ENCODE measurements around the gene SCRN1. TPM values are rescaled to one million over a fixed set of nuclear protein-coding genes. Genes with fewer than 3 reads are reported as not detected.

Gene SCRN1
- total RNA-seq, 1 experiment from 2014 or later = 96.2 TPM

GRCh38 chr7:29993140-29993539 lies 3.5 kb upstream of the SCRN1 start (continued):
- TF ChIP-seq ARID4B (CRISPR knock-in tag; IDR thresholded peaks at IDR 0.05; ENCODE audit: borderline replicate concordance) (no peak), AFF4 (CRISPR knock-in tag; IDR thresholded peaks at IDR 0.05; ENCODE audit: borderline replicate concordance) (no peak), STAT6 (CRISPR knock-in tag; conservative IDR thresholded peaks at IDR 0.05; ENCODE audit: low read depth) (no peak), ZNF232 (CRISPR knock-in tag; IDR thresholded peaks at IDR 0.05) (no peak), ZNF512 (CRISPR knock-in tag; IDR thresholded peaks at IDR 0.05; ENCODE audit: borderline replicate concordance) (no peak), IRF1 (CRISPR knock-in tag; IDR thresholded peaks at IDR 0.05) (no peak), NFE2L1 (CRISPR knock-in tag; IDR thresholded peaks at IDR 0.05) (no peak), ETV6 (CRISPR knock-in tag; IDR thresholded peaks at IDR 0.05) (no peak), RELA (CRISPR knock-in tag; IDR thresholded peaks at IDR 0.05; ENCODE audit: borderline replicate concordance) (no peak), TEAD1 (CRISPR knock-in tag; IDR thresholded peaks at IDR 0.05) (no peak)

GRCh38 chr7:29991937-29992336 lies 2.3 kb upstream of the SCRN1 start:
- DNase-seq (ENCODE audit: low spot score) (no peak), ATAC-seq (no peak)
- Mint-ChIP-seq H3K9me3 (peaks cover 33% of the 10 kb centered on the region), H3K4me3 (no peak overlapping the region), H3K36me3 (peaks cover 19% of the 10 kb centered on the region), H3K27me3 (ENCODE audit: low read depth) (peaks cover 18% of the 10 kb centered on the region), H3K4me1 (peaks cover 20% of the 10 kb centered on the region), H3K27ac (no peak overlapping the region)
- TF ChIP-seq ATF2 (CRISPR knock-in tag; IDR thresholded peaks at IDR 0.05; ENCODE audit: borderline replicate concordance, low read depth) (no peak), GTF2I (CRISPR knock-in tag; conservative IDR thresholded peaks at IDR 0.05) (no peak), ZNF263 (CRISPR knock-in tag; IDR thresholded peaks at IDR 0.05; ENCODE audit: low read depth) (no peak), GRHL2 (CRISPR knock-in tag; IDR thresholded peaks at IDR 0.05; ENCODE audit: insufficient replicate concordance, severe bottlenecking) (no peak), ZBTB21 (CRISPR knock-in tag; IDR thresholded peaks at IDR 0.05; ENCODE audit: borderline replicate concordance) (no peak), SP1 (CRISPR knock-in tag; conservative IDR thresholded peaks at IDR 0.05) (no peak), NR2C2 (CRISPR knock-in tag; IDR thresholded peaks at IDR 0.05) (no peak), MYBL2 (CRISPR knock-in tag; IDR thresholded peaks at IDR 0.05) (no peak), ZNF423 (CRISPR knock-in tag; IDR thresholded peaks at IDR 0.05) (no peak), CBFB (CRISPR knock-in tag; IDR thresholded peaks at IDR 0.05; ENCODE audit: low read depth) (no peak), SMAD4 (CRISPR knock-in tag; IDR thresholded peaks at IDR 0.05) (no peak), ZNF512 (CRISPR knock-in tag; IDR thresholded peaks at IDR 0.05; ENCODE audit: borderline replicate concordance) (no peak)
- ChIA-PET CTCF (interaction anchor here (1.0 kb wide), 1 partner anchor 70 kb away, joined by 3 read pairs; no protein-coding TSS in a partner anchor), POLR2A (no interaction called here)
